ENCODE measurements around the gene MAT2B.

DNA sequence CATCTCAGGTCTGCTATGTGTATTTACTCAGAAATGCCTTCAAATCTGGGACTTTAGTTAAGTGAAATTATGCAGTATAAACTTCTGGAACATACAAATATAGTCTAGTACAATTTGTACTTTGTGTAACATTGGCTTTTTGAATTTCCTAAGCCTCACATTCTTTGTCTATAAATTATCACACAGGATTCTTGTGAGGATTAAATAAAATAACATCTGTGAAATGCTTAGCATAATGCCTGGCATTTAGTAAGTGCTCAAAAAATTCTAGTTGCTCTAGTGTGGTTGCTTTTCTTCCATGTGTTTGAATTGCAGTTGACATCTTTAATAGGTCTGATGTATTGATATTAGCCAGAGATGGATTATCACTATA, 42.4 kb upstream of the MAT2B start:
- TF ChIP-seq, protein P1, sequence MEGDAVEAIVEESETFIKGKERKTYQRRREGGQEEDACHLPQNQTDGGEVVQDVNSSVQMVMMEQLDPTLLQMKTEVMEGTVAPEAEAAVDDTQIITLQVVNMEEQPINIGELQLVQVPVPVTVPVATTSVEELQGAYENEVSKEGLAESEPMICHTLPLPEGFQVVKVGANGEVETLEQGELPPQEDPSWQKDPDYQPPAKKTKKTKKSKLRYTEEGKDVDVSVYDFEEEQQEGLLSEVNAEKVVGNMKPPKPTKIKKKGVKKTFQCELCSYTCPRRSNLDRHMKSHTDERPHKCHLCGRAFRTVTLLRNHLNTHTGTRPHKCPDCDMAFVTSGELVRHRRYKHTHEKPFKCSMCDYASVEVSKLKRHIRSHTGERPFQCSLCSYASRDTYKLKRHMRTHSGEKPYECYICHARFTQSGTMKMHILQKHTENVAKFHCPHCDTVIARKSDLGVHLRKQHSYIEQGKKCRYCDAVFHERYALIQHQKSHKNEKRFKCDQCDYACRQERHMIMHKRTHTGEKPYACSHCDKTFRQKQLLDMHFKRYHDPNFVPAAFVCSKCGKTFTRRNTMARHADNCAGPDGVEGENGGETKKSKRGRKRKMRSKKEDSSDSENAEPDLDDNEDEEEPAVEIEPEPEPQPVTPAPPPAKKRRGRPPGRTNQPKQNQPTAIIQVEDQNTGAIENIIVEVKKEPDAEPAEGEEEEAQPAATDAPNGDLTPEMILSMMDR (optimal IDR thresholded peaks at IDR 0.05 in 1 of 3, IDR thresholded peaks at IDR 0.05 in 1 of 3, conservative IDR thresholded peaks at IDR 0.05 in 1 of 3; ENCODE audit: extremely low read depth in 1 of 3, insufficient read depth in 2 of 3, low read length in 3 of 3), result no peak
- no peak for TF ChIP-seq EZH2 (IDR thresholded peaks at IDR 0.05; ENCODE audit: low read length)
